Lung (tissue), 12 donors: ENCODE measurements around the gene STRA6. TPM values are rescaled to one million over a fixed set of nuclear protein-coding genes. Genes with fewer than 3 reads are reported as not detected.

ENCODE experiments used
- ATAC-seq: fragments of 200-7000 bp; cut with Tn5 transposase; one replicate; pipeline ENCODE4 v1.9.1; 2020; ENCODE audit warnings: moderate number of reproducible peaks; ENCODE audit not compliant: insufficient read depth, low FRiP score
- DNase-seq, 3 donors: peaks; one replicate each; pipeline ENCODE4 v3.0.0-alpha.2; 2013 to 2017
- H3K27ac ChIP-seq, 2 donors: one replicate each; pipeline ENCODE4 v1.5.1; 2013; ENCODE audit warnings: mild to moderate bottlenecking in 2 of 2, moderate library complexity in 2 of 2, control low read depth in 1 of 2, inconsistent platforms in 1 of 2, low read depth in 1 of 2, low read length in 1 of 2
- H3K27me3 ChIP-seq, 3 donors: one replicate each; pipeline ENCODE4 v1.5.1; 2013; ENCODE audit warnings: low read length in 2 of 3; ENCODE audit not compliant: control insufficient read depth in 3 of 3, insufficient read depth in 3 of 3
- H3K36me3 ChIP-seq, 4 donors: one replicate each; pipeline ENCODE4 v1.5.1; 2013; ENCODE audit warnings: low read length in 4 of 4, mild to moderate bottlenecking in 1 of 4, moderate library complexity in 1 of 4; ENCODE audit not compliant: control insufficient read depth in 4 of 4, insufficient read depth in 4 of 4
- H3K4me1 ChIP-seq, 5 donors: one replicate each; pipeline ENCODE4 v1.5.1; 2013; ENCODE audit warnings: low read length in 5 of 5, mild to moderate bottlenecking in 2 of 5, moderate library complexity in 1 of 5; ENCODE audit not compliant: control insufficient read depth in 5 of 5, insufficient read depth in 5 of 5
- H3K4me3 ChIP-seq: one replicate; pipeline ENCODE4 v1.5.1; 2013; ENCODE audit warnings: mild to moderate bottlenecking, control low read depth, moderate library complexity
- H3K9ac ChIP-seq, 2 donors: one replicate each; pipeline ENCODE4 v1.5.1; 2013; ENCODE audit warnings: low read length in 2 of 2, control low read depth in 1 of 2; ENCODE audit not compliant: insufficient read depth in 1 of 2
- H3K9me3 ChIP-seq, 4 donors: one replicate each; pipeline ENCODE4 v1.5.1; 2013; ENCODE audit warnings: low read length in 3 of 4, mild to moderate bottlenecking in 1 of 4, moderate library complexity in 1 of 4; ENCODE audit not compliant: control insufficient read depth in 4 of 4, insufficient read depth in 3 of 4
- CTCF ChIP-seq: IDR thresholded peaks from 2 replicates; pipeline ENCODE4 v1.5.1; 2012; ENCODE audit warnings: mild to moderate bottlenecking; ENCODE audit errors: control extremely low read depth, extremely low read depth
- WGBS, 2 donors: extraction: QIAGEN DNeasy Blood & Tissue Kit; methylation state at CpG; one replicate each; pipeline ENCODE4 v1.1.7; 2013; 5-methylcytosine and 5-hydroxymethylcytosine counted together
- polyA plus RNA-seq, 2 donors: library from polyadenylated mRNA; stranded (reverse); fragments of 200-250 nt; gene quantifications; one replicate each; pipeline ENCODE4 v1.2.1, GENCODE V29; 2013
- total RNA-seq, 2 donors: library from RNA; depleted of rRNA in 1 of 2; stranded (reverse); fragments of >200 nt in 1 of 2; gene quantifications; one replicate each; pipeline ENCODE4 v1.2.1, GENCODE V29; 2014 to 2021
- donor health status: control.
- donor health status: control.
- donor health status: Bipolar disorder and iron deficiency.
- donor health status: healthy.
- donor health status: DM: yes; HTN: yes; CAD: no.

STRA6 gene
- total and polyA plus RNA-seq, 4 donors, result 0.40 to 2.6 (median 0.78) TPM

GRCh38 chr15:74213858-74214284 is 11.3 kb upstream of the STRA6 start:
- 52 to 58% methylated on average over 7 of the region's 7 CpGs for WGBS, 2 donors
- Histone ChIP-seq H3K9me3 (no peaks in the 10 kb centered on the region), H3K4me3 (no peak overlapping the region), H3K4me1 (peaks cover 0 to 37% (median 5%) of the 10 kb centered on the region in 5 donors), H3K27ac (no peak overlapping the region), H3K9ac (no peak overlapping the region), H3K36me3 (no peaks in the 10 kb centered on the region), H3K27me3 (no peaks in the 10 kb centered on the region)
- no peak for TF ChIP-seq CTCF
- DNase-seq (peak in 2 of 3 donors; percentile 41 to 75), ATAC-seq (no peak)

DNA sequence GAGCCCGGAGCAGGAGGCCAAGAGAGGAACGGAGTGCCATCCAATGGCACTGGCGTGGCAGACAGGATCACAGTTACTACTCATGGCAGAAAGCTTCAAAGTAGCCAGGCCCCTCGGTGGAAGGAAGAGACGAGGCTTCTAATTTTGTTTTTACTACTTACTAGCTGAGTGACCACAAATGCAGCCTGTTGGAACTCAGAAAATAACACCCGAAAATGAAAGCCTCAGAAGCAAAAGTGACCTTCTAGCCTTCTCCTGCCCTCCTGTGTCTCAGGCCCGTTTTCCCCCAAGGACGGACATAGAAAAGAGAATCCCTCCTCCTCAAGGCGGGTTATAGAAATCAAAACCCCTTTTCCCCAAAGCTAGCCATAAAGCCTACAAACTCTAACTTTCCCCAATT is 9.9 kb upstream of the STRA6 start:
- Histone ChIP-seq H3K4me3 (no peak overlapping the region), H3K9me3 (no peaks in the 10 kb centered on the region), H3K36me3 (no peaks in the 10 kb centered on the region), H3K27ac (no peak overlapping the region), H3K27me3 (no peaks in the 10 kb centered on the region), H3K9ac (no peak overlapping the region), H3K4me1 (peaks cover 0 to 43% (median 5%) of the 10 kb centered on the region in 5 donors)
- ATAC-seq (no peak), DNase-seq (no peak)
- WGBS, 2 donors, result 91 to 92% methylated on average over 9 of the region's 9 CpGs
- TF ChIP-seq CTCF, result no peak

- Histone ChIP-seq H3K4me1 (peaks cover 0 to 51% (median 5%) of the 10 kb centered on the region in 5 donors), H3K27ac (no peak overlapping the region), H3K36me3 (no peaks in the 10 kb centered on the region), H3K4me3 (no peak overlapping the region), H3K9me3 (no peaks in the 10 kb centered on the region), H3K27me3 (no peaks in the 10 kb centered on the region), H3K9ac (no peak overlapping the region)
- ATAC-seq (no peak), DNase-seq (no peak)
- 96 to 100% methylated on average over 1 of the region's 1 CpG for WGBS, 2 donors
- TF ChIP-seq CTCF, result no peak
Observed at GRCh38 chr15:74211656-74212055, 9.1 kb upstream of the STRA6 start.

DNA sequence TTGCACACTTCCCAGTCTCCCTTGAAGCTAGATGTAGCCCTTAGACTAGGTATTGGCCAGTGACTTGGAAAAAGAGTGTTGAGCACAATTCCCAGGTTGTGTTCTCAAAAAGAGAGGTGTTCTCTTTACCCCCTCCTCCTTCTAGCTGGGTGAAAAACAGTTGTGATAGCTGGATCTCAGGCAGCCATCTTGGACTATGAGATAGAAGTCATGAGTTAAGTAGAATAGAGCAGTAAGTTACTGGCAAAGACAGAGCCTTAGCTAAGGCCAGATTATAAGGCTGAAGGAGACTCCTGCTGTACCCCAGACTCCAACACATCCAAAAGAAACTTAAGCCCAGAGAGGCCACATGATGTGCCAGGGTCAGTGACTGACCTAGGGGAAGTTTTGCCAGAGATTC is 8.1 kb upstream of the STRA6 start:
- ATAC-seq (no peak), DNase-seq (no peak)
- Histone ChIP-seq H3K4me1 (peaks cover 0 to 52% (median 5%) of the 10 kb centered on the region in 5 donors), H3K27ac (no peak overlapping the region), H3K9ac (no peak overlapping the region), H3K36me3 (no peaks in the 10 kb centered on the region), H3K4me3 (no peak overlapping the region), H3K9me3 (no peaks in the 10 kb centered on the region), H3K27me3 (no peaks in the 10 kb centered on the region)
- TF ChIP-seq CTCF, result no peak
